Fibroblast of skin of back (primary cell): ENCODE measurements around the gene ZNF878. TPM values are rescaled to one million over a fixed set of nuclear protein-coding genes. Genes with fewer than 3 reads are reported as not detected.
A peak's percentile ranks its signal among the peaks of the same experiment; 100 is the strongest.
"Not testable (repeated sequence)": the region's sequence is repeated elsewhere in the genome, so short reads cannot be mapped to it uniquely, and the experiment has no call there.

ENCODE experiments used
- DNase-seq: peaks from one replicate; pipeline ENCODE4 v3.0.0-alpha.2; 2013
- polyA plus RNA-seq, 2 experiments: library from polyadenylated mRNA; unstranded; fragments of 120-200 nt; gene quantifications; one replicate each; pipeline ENCODE4 v1.2.1, GENCODE V29; 2013; ENCODE audit not compliant: insufficient read length in 2 of 2

The ZNF878 gene
- polyA plus RNA-seq (2013, experiment 1 of 2; ENCODE audit: insufficient read length), result 0.34 TPM
- polyA plus RNA-seq (2013, experiment 2 of 2; ENCODE audit: insufficient read length), result 0.13 TPM

GRCh38 chr19:12052497-12053169, at the start of gene ZNF878:
TSS of gene ZNF878 (minus strand) at chr19:12052961. CDS start at chr19:12052801, 160 bp downstream.
- peak; percentile 93 for DNase-seq

- DNase-seq, result no peak
These were observed 45.3 kb upstream of the ZNF878 start for GRCh38 chr19:12098040-12098439.

DNA sequence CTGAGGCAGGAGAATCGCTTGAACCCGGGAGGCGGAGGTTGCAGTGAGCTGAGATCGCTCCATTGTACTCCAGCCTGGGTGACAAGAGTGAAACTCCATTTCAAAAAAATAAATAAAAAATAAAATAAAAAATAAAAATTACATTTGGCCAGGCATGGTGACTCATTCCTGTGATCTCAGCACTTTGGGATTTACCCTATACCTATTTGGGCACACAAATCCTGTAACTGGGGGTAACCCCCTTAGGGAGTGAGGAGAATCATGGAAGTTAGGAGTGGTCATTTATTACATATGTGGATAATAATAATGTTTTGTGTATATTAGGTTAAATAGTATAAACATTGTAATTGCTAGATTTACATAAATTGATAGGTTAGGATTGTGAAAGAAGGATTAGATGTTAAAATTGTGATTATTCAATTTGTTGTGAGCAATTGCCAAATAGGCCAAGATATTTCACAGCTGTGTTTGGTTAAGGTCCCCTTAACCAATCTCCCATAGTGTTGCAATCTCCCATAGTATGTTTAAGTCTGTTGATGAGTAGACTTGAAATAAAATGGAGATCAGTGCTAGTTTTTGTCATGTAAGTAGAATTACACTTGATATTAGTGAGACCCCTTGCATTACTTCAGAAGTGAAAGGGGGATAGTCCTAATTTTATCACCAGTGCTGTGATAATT, 42.5 kb upstream of the ZNF878 start:
- DNase-seq, result peak; percentile 18

DNA sequence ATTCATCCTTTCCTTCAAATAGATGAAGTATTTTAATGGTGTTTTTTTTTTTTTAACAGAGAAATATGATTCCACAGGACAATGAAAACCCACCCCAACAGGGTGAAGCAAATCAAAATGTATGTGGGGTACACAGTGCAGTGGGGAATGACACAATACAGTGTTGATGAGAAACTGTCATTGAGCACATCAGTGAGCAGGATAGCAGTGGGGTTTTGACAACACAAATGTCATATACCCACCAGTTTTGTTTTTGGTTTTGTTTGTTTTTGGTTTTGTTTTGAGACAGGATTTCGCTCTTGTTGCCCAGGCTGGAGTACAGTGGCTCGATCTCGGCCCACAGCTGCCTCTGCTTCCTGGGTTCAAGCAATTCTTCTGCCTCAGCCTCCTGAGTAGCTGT, 41.0 kb upstream of the ZNF878 start:
- DNase-seq, result no peak

DNA sequence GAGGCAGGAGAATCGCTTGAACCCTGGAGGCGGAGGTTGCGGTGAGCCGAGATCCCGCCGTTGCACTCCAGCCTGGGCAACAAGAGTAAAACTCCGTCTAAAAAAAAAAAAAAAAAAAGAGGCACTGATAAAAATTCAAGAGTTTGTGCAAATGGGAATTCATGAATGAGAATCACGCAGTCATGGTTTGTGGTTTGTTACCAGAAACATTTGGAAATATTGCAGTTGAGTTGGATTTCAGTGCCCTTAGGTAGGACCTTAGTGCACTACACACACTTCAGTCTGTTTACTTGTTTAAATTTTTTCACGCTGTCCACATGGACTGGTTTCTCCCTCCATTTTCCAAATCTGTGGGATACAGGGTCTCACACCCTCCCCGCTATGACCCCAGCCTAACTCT, 40.2 kb upstream of the ZNF878 start:
- peak; percentile 9 for DNase-seq

GRCh38 chr19:12092065-12092867, 39.5 kb upstream of the ZNF878 start:
- peak; percentile 93 for DNase-seq

DNA sequence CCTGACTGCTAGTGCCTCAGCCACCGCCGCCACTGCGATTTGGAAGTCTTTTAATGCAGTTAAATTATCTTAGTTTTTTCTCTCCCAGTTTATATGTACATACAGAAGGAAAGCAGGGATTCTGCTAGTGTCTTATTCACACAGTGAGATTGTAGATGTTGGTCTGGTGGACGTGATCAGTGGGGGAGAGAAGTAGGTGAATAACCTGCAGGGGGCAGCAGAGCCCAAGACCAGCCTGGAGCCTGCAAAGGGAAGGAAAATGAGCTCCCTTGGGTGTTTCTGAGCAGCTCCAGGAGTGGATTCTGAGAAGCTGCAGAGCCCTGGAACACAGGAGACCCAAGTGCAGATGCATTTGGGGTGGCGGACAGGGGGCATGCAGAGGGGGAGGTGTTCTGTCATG, 38.0 kb upstream of the ZNF878 start:
- DNase-seq, result peak; percentile 48

DNA sequence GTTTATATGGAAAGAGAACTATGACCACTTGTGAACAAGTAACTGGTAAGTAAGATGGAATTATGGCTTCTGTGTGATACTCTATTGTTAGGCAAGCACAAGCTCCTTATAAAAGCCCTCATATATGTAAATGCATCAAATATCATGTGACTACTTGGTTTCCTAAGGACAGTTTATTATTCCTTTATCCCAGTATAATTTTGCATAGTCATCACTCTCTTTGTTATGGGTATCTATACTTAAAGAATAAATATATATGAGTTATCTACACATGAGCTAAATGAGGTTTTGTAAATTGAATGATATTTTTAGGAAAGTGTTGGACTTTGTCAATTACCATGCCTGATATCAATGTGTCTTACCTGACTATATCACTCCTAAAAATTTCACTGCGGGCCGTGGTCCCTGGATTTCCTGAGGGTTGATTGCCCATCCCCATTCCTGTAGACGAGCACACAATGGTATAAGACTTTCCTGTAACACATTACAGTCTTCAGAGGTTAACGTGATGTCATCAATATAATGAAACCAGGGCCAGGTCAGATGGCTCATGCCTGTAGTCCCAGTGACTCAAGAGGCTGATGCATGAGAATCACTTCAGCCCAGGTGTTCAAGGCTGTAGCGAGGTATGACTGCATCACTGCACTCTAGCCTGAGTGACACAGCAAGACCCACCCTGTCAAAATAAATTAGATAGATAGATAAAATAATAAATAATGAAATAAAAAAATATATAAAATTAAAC, 32.5 kb upstream of the ZNF878 start:
- no peak for DNase-seq

- DNase-seq, result not testable (repeated sequence)
These were observed 30.6 kb upstream of the ZNF878 start for GRCh38 chr19:12083336-12083735.

GRCh38 chr19:12077375-12077774, 24.6 kb upstream of the ZNF878 start:
- no peak for DNase-seq

DNA sequence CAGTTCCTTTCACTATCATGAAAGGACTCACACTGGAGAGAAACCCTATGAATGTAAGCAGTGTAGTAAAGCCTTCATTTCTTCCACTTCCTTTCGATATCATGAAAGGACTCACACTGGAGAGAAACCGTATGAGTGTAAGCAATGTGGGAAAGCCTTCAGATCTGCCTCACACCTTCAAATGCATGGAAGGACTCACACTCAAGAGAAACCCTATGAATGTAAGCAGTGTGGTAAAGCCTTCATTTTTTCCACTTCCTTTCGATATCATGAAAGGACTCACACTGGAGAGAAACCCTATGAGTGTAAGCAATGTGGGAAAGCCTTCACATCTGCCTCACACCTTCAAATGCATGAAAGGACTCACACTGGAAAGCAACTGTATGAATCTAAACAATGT, 23.6 kb upstream of the ZNF878 start:
- DNase-seq, result not testable (repeated sequence)

DNA sequence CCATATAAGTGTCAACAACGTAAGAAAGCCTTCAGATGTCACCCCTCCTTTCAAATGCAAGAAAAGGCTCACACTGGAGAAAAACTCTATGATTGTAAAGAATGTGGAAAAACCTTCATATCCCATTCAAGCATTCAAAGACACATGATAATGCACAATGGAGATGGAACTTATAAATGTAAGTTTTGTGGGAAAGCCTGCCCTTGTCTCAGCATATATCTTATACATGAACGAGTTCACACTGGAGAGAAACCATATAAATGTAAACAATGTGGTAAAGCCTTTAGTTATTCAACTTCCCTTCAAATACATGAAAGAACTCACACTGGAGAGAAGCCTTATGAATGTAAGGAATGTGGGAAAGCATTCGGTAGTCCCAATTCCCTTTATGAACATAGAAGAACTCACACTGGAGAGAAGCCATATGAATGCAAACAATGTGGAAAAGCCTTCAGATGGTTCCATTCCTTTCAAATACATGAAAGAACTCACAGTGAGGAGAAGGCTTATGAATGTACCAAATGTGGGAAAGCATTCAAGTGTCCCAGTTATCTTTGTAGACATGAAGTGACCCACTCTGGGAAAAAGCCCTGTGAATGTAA, 22.9 kb upstream of the ZNF878 start:
- no peak for DNase-seq

DNA sequence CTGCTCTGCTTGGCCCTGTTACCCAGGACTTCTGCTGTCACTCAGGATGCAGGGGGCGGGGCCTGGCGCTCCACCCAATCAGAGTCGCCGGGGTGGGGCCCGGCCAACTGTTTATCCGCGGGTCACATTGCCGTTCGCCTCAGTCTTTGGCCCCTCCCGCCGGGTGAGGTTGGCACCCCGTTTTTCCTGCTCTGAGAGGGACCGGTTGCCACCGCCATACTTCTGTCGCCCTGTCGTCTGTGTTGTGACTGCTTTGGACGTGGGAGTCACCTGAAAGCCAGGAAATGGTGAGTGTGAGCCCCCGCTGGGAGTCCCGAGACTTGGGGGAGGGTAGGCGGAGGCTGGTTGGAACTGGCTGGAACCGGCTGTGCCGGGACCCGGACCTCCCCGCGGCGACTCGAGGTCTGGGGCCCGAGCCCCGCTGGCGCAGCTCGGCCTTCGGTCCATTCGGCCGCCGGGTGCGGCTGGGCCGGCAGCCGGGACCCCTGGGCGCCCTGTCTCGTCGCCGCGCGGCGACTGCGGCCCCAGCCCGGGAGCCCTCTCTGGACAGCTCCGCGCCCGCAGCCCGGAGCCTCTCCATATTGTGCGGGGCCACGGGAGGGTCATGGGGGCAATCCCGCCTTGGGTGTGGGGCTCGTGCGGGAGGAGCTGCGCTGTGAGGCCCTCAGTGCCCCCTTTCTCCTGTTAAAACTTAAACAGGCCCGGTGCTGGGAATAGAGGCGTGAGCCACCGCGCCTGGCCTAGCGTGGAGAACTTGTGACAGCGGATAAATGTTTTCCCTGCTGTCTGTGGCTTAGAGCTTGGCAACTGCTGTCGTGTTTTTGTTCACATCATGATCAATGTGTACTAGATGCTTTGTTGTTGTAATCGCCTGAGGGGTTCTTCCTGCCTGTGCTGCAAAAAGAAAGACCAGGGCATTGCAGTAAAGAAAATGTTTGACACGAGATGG, 12.1 kb upstream of the ZNF878 start, which contains the start of gene ZNF844:
Gene ZNF844, plus strand, starts transcription at position 142 of the 949 bp plus-strand sequence. Its CDS starts 143 bp downstream, at position 285.
- peak; percentile 86 for DNase-seq

- no peak for DNase-seq
These were observed 3.0 kb upstream of the ZNF878 start for GRCh38 chr19:12055784-12056183.

- peak; percentile 15 for DNase-seq
These were observed 667 bp downstream of the ZNF878 start for GRCh38 chr19:12052091-12052496.

GRCh38 chr19:12047868-12048267, 4.9 kb downstream of the ZNF878 start:
- DNase-seq, result peak; percentile 15

- DNase-seq, result no peak
These were observed 8.9 kb downstream of the ZNF878 start for GRCh38 chr19:12043752-12044422.

DNA sequence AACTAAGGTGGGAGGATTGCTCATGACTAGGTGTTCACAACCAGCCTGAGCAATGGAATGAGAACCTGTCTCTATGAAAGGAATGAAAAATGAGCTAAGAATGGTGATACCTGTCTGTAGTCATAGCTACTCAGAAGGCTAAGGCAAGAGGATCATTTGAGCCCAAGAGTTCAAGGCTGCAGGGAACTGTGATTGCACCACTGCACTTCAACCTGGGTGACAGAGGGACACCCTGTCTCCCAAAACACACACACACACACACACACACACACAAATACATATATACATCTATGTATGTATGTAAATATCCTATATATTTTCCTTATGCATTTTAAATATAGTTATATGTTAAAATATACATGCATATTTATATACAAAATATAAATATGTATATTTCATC, 9.9 kb downstream of the ZNF878 start:
- DNase-seq, result no peak

DNA sequence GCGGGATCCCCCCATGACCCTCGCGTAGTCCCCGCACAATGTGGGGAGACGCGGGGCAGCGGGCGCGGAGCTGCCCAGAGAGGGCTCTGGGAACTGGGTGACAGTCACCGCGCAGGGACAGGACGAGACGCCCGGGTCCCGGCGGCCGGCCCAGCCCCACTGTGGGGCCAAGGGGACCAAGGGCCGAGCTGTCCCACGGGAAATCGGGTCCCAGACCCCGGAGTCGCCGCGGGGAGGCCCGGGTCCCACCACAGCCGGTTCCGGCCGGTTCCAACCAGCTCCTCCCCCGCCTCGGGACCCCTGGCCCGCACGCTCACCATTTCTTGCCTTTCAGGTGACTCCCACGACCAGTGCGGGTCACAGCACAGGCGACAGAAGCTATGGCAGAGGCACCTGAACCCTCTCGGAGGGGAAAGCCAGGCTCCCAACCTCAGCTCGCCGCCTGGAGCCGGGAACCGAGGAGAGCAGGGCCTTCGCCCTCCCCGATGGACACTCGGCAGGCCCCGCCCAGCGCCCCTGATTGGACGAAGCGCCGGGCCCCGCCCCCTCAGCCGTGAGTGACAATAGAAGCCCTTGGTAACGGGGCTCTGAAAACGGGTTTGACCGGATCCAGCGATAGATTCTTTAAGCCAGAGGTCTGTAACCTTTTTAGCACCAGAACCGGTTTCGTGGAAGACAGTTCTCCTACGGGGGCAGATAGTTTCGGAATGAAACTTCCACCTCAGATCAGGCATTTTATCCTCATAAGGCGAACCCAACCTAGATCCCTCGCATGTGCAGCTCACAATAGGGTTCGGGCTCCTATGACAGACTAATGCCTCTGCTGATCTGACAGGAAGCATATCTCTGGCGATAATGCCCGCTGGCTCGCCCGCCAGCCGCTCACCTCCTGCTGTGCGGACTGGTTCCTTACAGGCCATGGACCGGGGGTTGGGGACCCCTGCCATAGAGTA, 17.3 kb downstream of the ZNF878 start, which contains the start of gene ZNF433:
Gene ZNF433, minus strand, starts transcription at position 460 of the 953 bp plus-strand sequence. Its CDS starts 140 bp downstream, at position 320.
- peak; percentile 88 for DNase-seq
